Kidney (tissue), 14 donors: ENCODE data around the gene IRF2BP2. TPM values are rescaled to one million over a fixed set of nuclear protein-coding genes. Genes with fewer than 3 reads are reported as not detected.
A peak's percentile ranks its signal among the peaks of the same experiment; 100 is the strongest.

Experiments used
- DNase-seq, 5 donors: peaks; one replicate each; pipeline ENCODE4 v3.0.0-alpha.2; 2013 to 2020
- FAIRE-seq: peaks from 2 replicates; lab custom pipeline; 2012; peaks lifted over from hg19 to GRCh38; lab: Jason Lieb, UNC
- H3K27ac ChIP-seq, 2 donors: one replicate each; pipeline ENCODE4 v1.7.0; 2013; ENCODE audit warnings: low read depth in 2 of 2, low read length in 2 of 2, inconsistent platforms in 1 of 2
- H3K27me3 ChIP-seq: one replicate; pipeline ENCODE4 v1.7.1; 2013; ENCODE audit warnings: low read length, inconsistent platforms; ENCODE audit not compliant: control insufficient read depth, insufficient read depth
- H3K36me3 ChIP-seq, 3 donors: one replicate each; pipeline versions ENCODE4 v1.7.0 to v1.7.1; 2013; ENCODE audit warnings: low read length in 3 of 3, control low read depth in 1 of 3, inconsistent platforms in 1 of 3; ENCODE audit not compliant: insufficient read depth in 3 of 3, control insufficient read depth in 2 of 3
- H3K4me1 ChIP-seq, 3 donors: one replicate each; pipeline versions ENCODE4 v1.7.0 to v1.7.1; 2013; ENCODE audit warnings: low read length in 3 of 3, inconsistent platforms in 1 of 3, low read depth in 1 of 3; ENCODE audit not compliant: control insufficient read depth in 2 of 3, insufficient read depth in 2 of 3
- H3K4me3 ChIP-seq, 3 donors: one replicate each; pipeline versions ENCODE4 v1.7.0 to v1.8.1; 2013; ENCODE audit warnings: low read length in 3 of 3, control low read depth in 1 of 3, inconsistent platforms in 1 of 3
- H3K9ac ChIP-seq, 3 donors: one replicate each; pipeline versions ENCODE4 v1.7.0 to v1.7.1; 2013; ENCODE audit warnings: low read length in 3 of 3, control low read depth in 1 of 3, inconsistent platforms in 1 of 3
- H3K9me3 ChIP-seq, 3 donors: one replicate each; pipeline versions ENCODE4 v1.7.0 to v1.7.1; 2013; ENCODE audit warnings: low read length in 3 of 3, control low read depth in 1 of 3, inconsistent platforms in 1 of 3; ENCODE audit not compliant: control insufficient read depth in 2 of 3, insufficient read depth in 1 of 3
- intact Hi-C: fragments of 100-400 bp; cut with DNase I; formaldehyde crosslinking; loops from one replicate; pipeline ENCODE4 v1.11.1; 2022
- polyA plus RNA-seq: library from polyadenylated mRNA; stranded (reverse); fragments of 350-450 nt; fragmentation: Illumina TruSeq; extraction: RNeasy Lipid Tissue Mini Kit (QIAGEN cat#74804); gene quantifications from one replicate; pipeline ENCODE4 v1.2.3, GENCODE V29; 2014; ENCODE audit warnings: low read depth, low replicate concordance; ENCODE audit not compliant: insufficient read depth
- total RNA-seq: library from RNA; stranded (reverse); fragmentation: NEBNext Ultra II Directional; extraction: Animal tissue kit (Norgen Biotek cat#: 25700); gene quantifications from one replicate; pipeline ENCODE4 v1.2.1, GENCODE V29; 2021
- TF ChIP-seq, protein P1 (sequence below): IDR thresholded peaks from 3 replicates; pipeline ENCODE4 v1.5.1; 2012; ENCODE audit warnings: mild to moderate bottlenecking, moderate library complexity, borderline replicate concordance; ENCODE audit not compliant: insufficient read depth; ENCODE audit errors: extremely low read depth
- donor health status: control.
- donor health status: control.
- donor health status: control.
- donor health status: control.
- donor health status: control.
- donor health status: DM: yes; HTN: yes; CAD: no.
- donor health status: Normal renal cell carcinoma (clear cell type).

The IRF2BP2 gene
- total and polyA plus RNA-seq, 2 donors from 2014 or later, result 53.8 to 130 TPM

DNA sequence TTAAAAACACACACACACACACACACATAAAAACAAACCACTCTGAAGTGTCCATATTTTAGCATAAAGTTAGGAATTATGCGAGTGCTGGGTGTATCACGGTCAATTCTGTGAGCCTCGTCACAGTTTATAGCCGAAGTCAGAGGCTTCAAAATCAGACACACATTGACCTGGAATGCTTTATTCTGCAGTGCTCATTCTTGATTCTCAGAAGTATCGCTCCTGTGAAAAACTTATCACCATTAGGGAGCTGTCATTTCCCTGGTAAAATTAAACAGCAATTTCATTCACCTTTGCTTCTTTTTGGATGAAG, 8.7 kb upstream of the IRF2BP2 start:
- Histone ChIP-seq H3K4me3 (no peak overlapping the region), H3K4me1 (peaks cover 15 to 44% (median 28%) of the 10 kb centered on the region in 3 donors), H3K27me3 (no peaks in the 10 kb centered on the region), H3K9ac (peak overlapping the region in 1 of 3 donors; percentile 41), H3K27ac (peak overlapping the region; percentile 24 to 55), H3K36me3 (no peaks in the 10 kb centered on the region), H3K9me3 (no peaks in the 10 kb centered on the region)
- TF ChIP-seq, protein P1, sequence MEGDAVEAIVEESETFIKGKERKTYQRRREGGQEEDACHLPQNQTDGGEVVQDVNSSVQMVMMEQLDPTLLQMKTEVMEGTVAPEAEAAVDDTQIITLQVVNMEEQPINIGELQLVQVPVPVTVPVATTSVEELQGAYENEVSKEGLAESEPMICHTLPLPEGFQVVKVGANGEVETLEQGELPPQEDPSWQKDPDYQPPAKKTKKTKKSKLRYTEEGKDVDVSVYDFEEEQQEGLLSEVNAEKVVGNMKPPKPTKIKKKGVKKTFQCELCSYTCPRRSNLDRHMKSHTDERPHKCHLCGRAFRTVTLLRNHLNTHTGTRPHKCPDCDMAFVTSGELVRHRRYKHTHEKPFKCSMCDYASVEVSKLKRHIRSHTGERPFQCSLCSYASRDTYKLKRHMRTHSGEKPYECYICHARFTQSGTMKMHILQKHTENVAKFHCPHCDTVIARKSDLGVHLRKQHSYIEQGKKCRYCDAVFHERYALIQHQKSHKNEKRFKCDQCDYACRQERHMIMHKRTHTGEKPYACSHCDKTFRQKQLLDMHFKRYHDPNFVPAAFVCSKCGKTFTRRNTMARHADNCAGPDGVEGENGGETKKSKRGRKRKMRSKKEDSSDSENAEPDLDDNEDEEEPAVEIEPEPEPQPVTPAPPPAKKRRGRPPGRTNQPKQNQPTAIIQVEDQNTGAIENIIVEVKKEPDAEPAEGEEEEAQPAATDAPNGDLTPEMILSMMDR, result no peak
- FAIRE-seq (no peak), DNase-seq (no peak)
- intact Hi-C loops, result loop anchor here (10.0 kb wide), 3 partner anchors 106 to 366 kb away; no protein-coding TSS in a partner anchor

GRCh38 chr1:234617986-234618736, 8.2 kb upstream of the IRF2BP2 start:
- no peaks in the 10 kb centered on the region for H3K27me3 ChIP-seq
- H3K27ac ChIP-seq, result peak overlapping the region in 1 of 2 donors; percentile 55
- no peak for FAIRE-seq
- no peaks in the 10 kb centered on the region for H3K9me3 ChIP-seq
- H3K4me3 ChIP-seq, result no peak overlapping the region
- no peaks in the 10 kb centered on the region for H3K36me3 ChIP-seq
- intact Hi-C loops, result loop anchor here (10.0 kb wide), 3 partner anchors 107 to 367 kb away; no protein-coding TSS in a partner anchor
- TF ChIP-seq, protein P1, result no peak
- DNase-seq, result peak in 2 of 5 donors; percentile 48 to 64
- peaks cover 20 to 50% (median 33%) of the 10 kb centered on the region in 3 donors for H3K4me1 ChIP-seq
- H3K9ac ChIP-seq, result peak overlapping the region in 1 of 3 donors; percentile 41

- Histone ChIP-seq H3K27ac (peak overlapping the region; percentile 1 to 5), H3K4me1 (peaks cover 28 to 57% (median 39%) of the 10 kb centered on the region in 3 donors), H3K4me3 (no peak overlapping the region), H3K9ac (no peak overlapping the region), H3K9me3 (no peaks in the 10 kb centered on the region), H3K27me3 (no peaks in the 10 kb centered on the region), H3K36me3 (no peaks in the 10 kb centered on the region)
- FAIRE-seq (no peak), DNase-seq (peak in 1 of 5 donors; percentile 29)
- intact Hi-C loops, result loop anchor here (10.0 kb wide), 3 partner anchors 107 to 367 kb away; no protein-coding TSS in a partner anchor
- TF ChIP-seq, protein P1, result no peak
These were observed 7.4 kb upstream of the IRF2BP2 start for GRCh38 chr1:234617131-234617985.
